GM19023 (cell line): ENCODE measurements around the gene TMEM91.

Experiments used
- ATAC-seq: cut with Tn5 transposase; IDR thresholded peaks from one replicate; pipeline ENCODE4 v1.9.1; 2021; ENCODE audit warnings: mild to moderate bottlenecking, moderate library complexity; ENCODE audit not compliant: unreplicated experiment

Gene TMEM91

GRCh38 chr19:41427647-41428480 lies 51.5 kb downstream of the TMEM91 start:
- ATAC-seq, result no peak

- no peak for ATAC-seq
Measured at GRCh38 chr19:41428481-41428859, 52.1 kb downstream of the TMEM91 start.

- ATAC-seq, result no peak
Measured at GRCh38 chr19:41430922-41431321, 54.6 kb downstream of the TMEM91 start.

GRCh38 chr19:41431426-41432386 lies 55.4 kb downstream of the TMEM91 start:
- ATAC-seq, result no peak

- ATAC-seq, result no peak
Measured at GRCh38 chr19:41433171-41433570, 56.8 kb downstream of the TMEM91 start.
